Measurements from ENCODE around the gene MSL2.
"Not testable (repeated sequence)": the region's sequence is repeated elsewhere in the genome, so short reads cannot be mapped to it uniquely, and the experiment has no call there.

Gene MSL2

DNA sequence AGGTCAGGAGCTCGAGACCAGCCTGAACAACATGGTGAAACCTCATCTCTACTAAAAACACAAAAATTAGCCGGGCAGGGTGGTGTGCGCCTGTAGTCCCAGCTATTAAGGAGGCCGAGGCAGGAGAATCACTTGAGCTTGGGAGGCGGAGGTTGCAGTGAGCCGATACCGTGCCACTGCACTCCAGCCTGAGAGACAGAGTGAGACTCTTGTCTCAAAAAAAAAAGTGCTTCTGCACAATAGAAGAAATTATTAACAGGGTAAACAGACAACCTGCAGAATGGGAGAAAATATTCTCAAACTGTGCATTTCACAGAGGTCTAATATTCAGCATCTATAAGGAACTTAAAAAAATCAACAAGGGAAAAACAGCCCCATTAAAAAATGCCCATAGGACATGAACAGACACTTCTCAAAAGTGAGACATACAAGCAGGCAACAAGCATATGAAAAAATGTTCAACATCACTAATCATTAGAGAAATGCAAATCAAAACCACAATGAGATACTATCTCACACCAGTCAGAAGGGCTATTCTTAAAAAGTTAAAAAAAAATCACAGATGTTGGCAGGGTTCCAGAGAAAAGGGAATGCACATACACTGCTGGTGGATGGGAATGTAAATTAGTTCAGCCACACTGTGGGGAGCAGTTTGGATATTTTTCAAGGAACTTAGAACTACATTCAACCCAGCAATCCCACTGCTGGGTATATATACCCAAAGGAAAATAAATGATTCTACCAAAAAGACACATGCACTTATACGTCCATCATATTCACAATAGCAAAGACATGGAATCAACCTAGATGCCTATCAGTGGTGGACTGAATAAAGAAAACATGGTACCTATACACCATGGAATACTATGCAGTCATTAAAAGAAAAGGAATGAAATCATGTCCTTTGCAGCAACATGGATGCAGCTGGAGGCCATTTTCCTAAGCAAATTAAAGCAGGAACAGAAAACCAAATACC lies 75.5 kb downstream of the MSL2 start:
- TF ChIP-seq, protein P1, sequence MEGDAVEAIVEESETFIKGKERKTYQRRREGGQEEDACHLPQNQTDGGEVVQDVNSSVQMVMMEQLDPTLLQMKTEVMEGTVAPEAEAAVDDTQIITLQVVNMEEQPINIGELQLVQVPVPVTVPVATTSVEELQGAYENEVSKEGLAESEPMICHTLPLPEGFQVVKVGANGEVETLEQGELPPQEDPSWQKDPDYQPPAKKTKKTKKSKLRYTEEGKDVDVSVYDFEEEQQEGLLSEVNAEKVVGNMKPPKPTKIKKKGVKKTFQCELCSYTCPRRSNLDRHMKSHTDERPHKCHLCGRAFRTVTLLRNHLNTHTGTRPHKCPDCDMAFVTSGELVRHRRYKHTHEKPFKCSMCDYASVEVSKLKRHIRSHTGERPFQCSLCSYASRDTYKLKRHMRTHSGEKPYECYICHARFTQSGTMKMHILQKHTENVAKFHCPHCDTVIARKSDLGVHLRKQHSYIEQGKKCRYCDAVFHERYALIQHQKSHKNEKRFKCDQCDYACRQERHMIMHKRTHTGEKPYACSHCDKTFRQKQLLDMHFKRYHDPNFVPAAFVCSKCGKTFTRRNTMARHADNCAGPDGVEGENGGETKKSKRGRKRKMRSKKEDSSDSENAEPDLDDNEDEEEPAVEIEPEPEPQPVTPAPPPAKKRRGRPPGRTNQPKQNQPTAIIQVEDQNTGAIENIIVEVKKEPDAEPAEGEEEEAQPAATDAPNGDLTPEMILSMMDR (IDR thresholded peaks at IDR 0.05; ENCODE audit: low read length) = no peak
- TF ChIP-seq EZH2 (IDR thresholded peaks at IDR 0.05; ENCODE audit: borderline replicate concordance, low read length) = no peak
- Histone ChIP-seq H3K4me3 (ENCODE audit: low read depth, low read length, poor library complexity, severe bottlenecking) (no peak overlapping the region), H3K27ac (ENCODE audit: low read depth, low read length, poor library complexity, severe bottlenecking) (no peak overlapping the region)

DNA sequence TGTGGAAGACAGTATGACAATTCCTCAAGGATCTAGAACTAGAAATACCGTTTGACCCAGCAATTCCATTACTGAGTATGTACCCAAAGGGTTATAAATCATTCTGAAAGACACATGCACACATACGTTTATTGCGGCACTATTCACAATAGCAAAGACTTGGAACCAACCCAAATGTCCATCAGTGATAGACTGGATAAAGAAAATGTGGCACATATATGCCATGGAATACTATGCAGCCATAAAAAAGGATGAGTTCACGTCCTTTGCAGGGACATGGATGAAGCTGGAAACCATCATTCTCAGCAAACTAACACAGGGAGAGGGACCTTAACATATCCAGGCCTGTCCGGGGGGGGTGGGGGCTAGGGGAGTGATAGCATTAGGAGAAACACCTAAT lies 76.4 kb downstream of the MSL2 start:
- not testable (repeated sequence) for H3K9me2 ChIP-seq (ENCODE audit: low read depth, low read length); H3K4me1 ChIP-seq (ENCODE audit: insufficient read depth, low read length, severe bottlenecking); H3K36me3 ChIP-seq (ENCODE audit: insufficient read depth, low read length); H3F3A ChIP-seq (ENCODE audit: insufficient read depth, low read length); H3K27ac ChIP-seq (ENCODE audit: low read depth, low read length, poor library complexity, severe bottlenecking); H3K4me3 ChIP-seq (ENCODE audit: low read depth, low read length, poor library complexity, severe bottlenecking); H4K20me1 ChIP-seq (ENCODE audit: insufficient read depth, low read length); H3K9ac ChIP-seq (ENCODE audit: low read length); H3K79me2 ChIP-seq (ENCODE audit: insufficient read depth, low read length); H3K9me3 ChIP-seq (ENCODE audit: low read length); H2AFZ ChIP-seq (ENCODE audit: low read length); H3K4me2 ChIP-seq (ENCODE audit: low read length); H3K27me3 ChIP-seq (ENCODE audit: insufficient read depth, low read length)

More for the DNA sequence above, 75.5 kb downstream of the MSL2 start:
- Histone ChIP-seq H3K9me2 (ENCODE audit: low read depth, low read length) (no peaks in the 10 kb centered on the region), H2AFZ (ENCODE audit: low read length) (no peak overlapping the region), H3K4me1 (ENCODE audit: insufficient read depth, low read length, severe bottlenecking) (no peaks in the 10 kb centered on the region), H4K20me1 (ENCODE audit: insufficient read depth, low read length) (no peaks in the 10 kb centered on the region), H3K4me2 (ENCODE audit: low read length) (no peak overlapping the region), H3K79me2 (ENCODE audit: insufficient read depth, low read length) (no peaks in the 10 kb centered on the region), H3K36me3 (ENCODE audit: insufficient read depth, low read length) (no peaks in the 10 kb centered on the region), H3K9me3 (ENCODE audit: low read length) (no peaks in the 10 kb centered on the region), H3K9ac (ENCODE audit: low read length) (no peak overlapping the region), H3K27me3 (ENCODE audit: insufficient read depth, low read length) (no peaks in the 10 kb centered on the region), H3F3A (ENCODE audit: insufficient read depth, low read length) (no peaks in the 10 kb centered on the region)

DNA sequence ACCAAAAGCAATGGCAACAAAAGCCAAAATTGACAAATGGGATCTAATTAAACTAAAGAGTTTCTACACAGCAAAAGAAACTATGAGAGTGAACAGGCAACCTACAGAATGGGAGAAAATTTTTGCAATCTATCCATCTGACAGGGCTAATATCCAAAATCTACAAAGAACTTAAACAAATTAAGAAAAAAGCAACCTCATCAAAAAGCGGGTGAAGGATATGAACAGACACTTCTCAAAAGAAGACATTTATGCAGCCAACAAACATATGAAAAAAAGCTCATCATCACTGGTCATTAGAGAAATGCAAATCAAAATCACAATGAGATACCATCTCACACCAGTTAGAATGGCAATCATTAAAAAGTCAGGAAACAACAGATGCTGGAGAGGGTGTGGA lies 76.8 kb downstream of the MSL2 start:
- H3K9me2 ChIP-seq (ENCODE audit: low read depth, low read length); H3K27ac ChIP-seq (ENCODE audit: low read depth, low read length, poor library complexity, severe bottlenecking); H3K79me2 ChIP-seq (ENCODE audit: insufficient read depth, low read length); H3K36me3 ChIP-seq (ENCODE audit: insufficient read depth, low read length); H2AFZ ChIP-seq (ENCODE audit: low read length); H3K4me3 ChIP-seq (ENCODE audit: low read depth, low read length, poor library complexity, severe bottlenecking); H3K9ac ChIP-seq (ENCODE audit: low read length); H3K4me1 ChIP-seq (ENCODE audit: insufficient read depth, low read length, severe bottlenecking); H3F3A ChIP-seq (ENCODE audit: insufficient read depth, low read length); H3K9me3 ChIP-seq (ENCODE audit: low read length); H3K27me3 ChIP-seq (ENCODE audit: insufficient read depth, low read length); H3K4me2 ChIP-seq (ENCODE audit: low read length); H4K20me1 ChIP-seq (ENCODE audit: insufficient read depth, low read length): not testable (repeated sequence)

DNA sequence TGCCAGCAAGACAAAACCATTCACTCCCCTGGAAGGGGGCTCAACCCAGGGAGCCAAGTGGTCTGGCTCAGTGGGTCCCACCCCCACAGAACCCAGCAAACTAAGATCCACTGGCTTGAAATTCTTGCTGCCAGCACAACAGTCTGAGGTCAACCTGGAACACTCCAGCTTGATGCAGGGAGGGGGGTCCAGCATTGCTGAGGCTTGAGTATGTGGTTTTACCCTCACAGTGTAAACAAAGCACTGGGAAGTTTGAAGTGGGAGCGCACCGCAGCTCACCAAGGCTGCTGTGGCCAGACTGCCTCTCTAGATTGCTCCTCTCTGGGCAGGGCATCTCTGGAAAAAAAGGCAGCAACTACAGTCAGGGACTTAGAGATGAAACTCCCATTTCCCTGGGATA lies 81.7 kb downstream of the MSL2 start:
- H2AFZ ChIP-seq (ENCODE audit: low read length) = no peak overlapping the region
- H3K4me2 ChIP-seq (ENCODE audit: low read length) = no peak overlapping the region
- H4K20me1 ChIP-seq (ENCODE audit: insufficient read depth, low read length) = no peaks in the 10 kb centered on the region
- TF ChIP-seq, protein P1 (IDR thresholded peaks at IDR 0.05; ENCODE audit: low read length) = no peak
- H3K27ac ChIP-seq (ENCODE audit: low read depth, low read length, poor library complexity, severe bottlenecking) = no peak overlapping the region
- H3K36me3 ChIP-seq (ENCODE audit: insufficient read depth, low read length) = no peaks in the 10 kb centered on the region
- H3K4me3 ChIP-seq (ENCODE audit: low read depth, low read length, poor library complexity, severe bottlenecking) = no peak overlapping the region
- H3K9ac ChIP-seq (ENCODE audit: low read length) = no peak overlapping the region
- H3K4me1 ChIP-seq (ENCODE audit: insufficient read depth, low read length, severe bottlenecking) = no peaks in the 10 kb centered on the region
- H3F3A ChIP-seq (ENCODE audit: insufficient read depth, low read length) = no peaks in the 10 kb centered on the region
- no peaks in the 10 kb centered on the region for H3K9me3 ChIP-seq (ENCODE audit: low read length)
- no peaks in the 10 kb centered on the region for H3K79me2 ChIP-seq (ENCODE audit: insufficient read depth, low read length)
- no peaks in the 10 kb centered on the region; the same call in 1 of the 2 replicates for H3K27me3 ChIP-seq (ENCODE audit: insufficient read depth, low read length)
- no peaks in the 10 kb centered on the region for H3K9me2 ChIP-seq (ENCODE audit: low read depth, low read length)

Data from OCI-LY1 (cell line).